GM12878 (cell line): ENCODE measurements around the gene C19orf18. TPM values are rescaled to one million over a fixed set of nuclear protein-coding genes. Genes with fewer than 3 reads are reported as not detected.

Source experiments
- E2F4 ChIP-seq: IDR thresholded peaks from 2 replicates; pipeline ENCODE4 v1.6.1; 2012; ENCODE audit warnings: low read depth, low read length, improper control_type of control experiment
- E4F1 ChIP-seq: fragments of 450-650 bp; IDR thresholded peaks from 2 replicates; pipeline ENCODE4 v1.6.1; 2018; ENCODE audit warnings: borderline replicate concordance, mild to moderate bottlenecking; ENCODE audit not compliant: partially characterized antibody
- HDAC6 ChIP-seq: fragments of 200-600 bp; sonication (generic); IDR thresholded peaks from one replicate; pipeline ENCODE4 v1.8.0; 2017; ENCODE audit warnings: antibody characterized with exemption; ENCODE audit not compliant: unreplicated experiment
- HSF1 ChIP-seq: fragments of 150-350 bp; IDR thresholded peaks from 2 replicates; pipeline ENCODE4 v1.6.1; 2014; ENCODE audit warnings: mild to moderate bottlenecking, low read depth, low read length
- IRF5 ChIP-seq: fragments of 450-650 bp; IDR thresholded peaks from 2 replicates; pipeline ENCODE4 v1.6.1; 2017; ENCODE audit warnings: borderline replicate concordance
- KLF5 ChIP-seq: fragments of 450-650 bp; IDR thresholded peaks from 2 replicates; pipeline ENCODE4 v1.6.1; 2014; ENCODE audit warnings: mild to moderate bottlenecking; ENCODE audit not compliant: partially characterized antibody
- MTA3 ChIP-seq: IDR thresholded peaks from 2 replicates; pipeline ENCODE4 v1.6.1; 2012; ENCODE audit warnings: low read length, inconsistent platforms, borderline replicate concordance
- MXI1 ChIP-seq: fragments of 150-350 bp; IDR thresholded peaks from 2 replicates; pipeline ENCODE4 v1.6.1; 2011; ENCODE audit warnings: low read depth, mild to moderate bottlenecking, inconsistent platforms, low read length, improper control_type of control experiment
- NFIC ChIP-seq: IDR thresholded peaks from 2 replicates; pipeline ENCODE4 v1.6.1; 2012; ENCODE audit warnings: low read depth, mild to moderate bottlenecking, inconsistent platforms, low read length, moderate library complexity
- PAX5 ChIP-seq: IDR thresholded peaks from 2 replicates; pipeline ENCODE4 v1.6.1; 2011; ENCODE audit warnings: low read depth, low read length, borderline replicate concordance
- POLR2A ChIP-seq: IDR thresholded peaks from 2 replicates; pipeline ENCODE4 v1.6.1; 2011; ENCODE audit warnings: low read depth, mild to moderate bottlenecking, low read length
- SIX5 ChIP-seq: IDR thresholded peaks from 2 replicates; pipeline ENCODE4 v1.6.1; 2011; ENCODE audit warnings: mild to moderate bottlenecking, low read depth, low read length, moderate library complexity; ENCODE audit not compliant: severe bottlenecking
- SMC3 ChIP-seq: IDR thresholded peaks from 2 replicates; pipeline ENCODE4 v1.6.1; 2011; ENCODE audit warnings: low read length, improper control_type of control experiment, borderline replicate concordance
- SPI1 ChIP-seq: IDR thresholded peaks from 2 replicates; pipeline ENCODE4 v1.6.1; 2011; ENCODE audit warnings: low read depth, mild to moderate bottlenecking, low read length, moderate library complexity, borderline replicate concordance; ENCODE audit not compliant: insufficient read depth
- USF1 ChIP-seq: IDR thresholded peaks from 2 replicates; pipeline ENCODE4 v1.6.1; 2011; ENCODE audit warnings: borderline replicate concordance, low read depth, mild to moderate bottlenecking, moderate library complexity, mixed read lengths, low read length; ENCODE audit not compliant: insufficient read depth; ENCODE audit errors: extremely low read length
- ZBTB4 ChIP-seq: fragments of 450-650 bp; formaldehyde crosslinking; IDR thresholded peaks from 2 replicates; pipeline ENCODE4 v1.4.0; 2022; ENCODE audit warnings: mild to moderate bottlenecking, moderate library complexity
- ZNF24 ChIP-seq: fragments of 450-650 bp; IDR thresholded peaks from 2 replicates; pipeline ENCODE4 v1.6.1; 2017; ENCODE audit warnings: antibody characterized with exemption, mild to moderate bottlenecking
- ZNF622 ChIP-seq: fragments of 450-650 bp; IDR thresholded peaks from 2 replicates; pipeline ENCODE4 v1.6.1; 2017; ENCODE audit warnings: mild to moderate bottlenecking, inconsistent platforms
- ZZZ3 ChIP-seq: IDR thresholded peaks from 2 replicates; pipeline ENCODE4 v1.6.1; 2011; ENCODE audit warnings: low read depth; ENCODE audit not compliant: control insufficient read depth, insufficient read length
- polyA plus RNA-seq, 11 experiments: library from polyadenylated mRNA; depleted of rRNA in 4 of 11; unstranded in 6 of 11; stranded (reverse) in 5 of 11; fragments of >200 nt; fragmentation: Nextera tagmentation in 4 of 11; fragmentation: Illumina TruSeq in 1 of 11; extraction: Ambion mirVana in 4 of 11; extraction: Trizol in 1 of 11; gene quantifications; 1 replicate in 1 of 11; 2 replicates in 10 of 11; pipeline versions ENCODE4 v1.2.1 to v1.2.3, GENCODE V29; 2011 to 2016; ENCODE audit warnings: inconsistent platforms in 2 of 11, missing spikeins in 2 of 11, low read depth in 1 of 11
- total RNA-seq, 4 experiments: library from RNA; depleted of rRNA in 3 of 4; stranded (reverse); fragments of >200 nt in 3 of 4; fragmentation: Illumina TruSeq in 1 of 4; extraction: Trizol in 1 of 4; gene quantifications; 2 replicates each; pipeline versions ENCODE4 v1.2.1 to v1.2.3, GENCODE V29; 2013 to 2021

C19orf18 gene
- total and polyA plus RNA-seq, 10 of the 15 experiments (the other 5 are each of a cell fraction or from before 2014, with no cell fraction given), result 0.12 to 0.29 (median 0.21) TPM; not detected in 7

GRCh38 chr19:57947419-57948134 is 26.8 kb downstream of the C19orf18 start, which contains the start of gene ZNF256 (continued):
- TF ChIP-seq ZNF622 (no peak), SIX5 (peak; percentile 37), PAX5 (no peak), ZNF24 (no peak), NFIC (no peak), POLR2A (peak; percentile 87), HSF1 (no peak), ZZZ3 (no peak), MXI1 (no peak), SMC3 (no peak), MTA3 (no peak), IRF5 (no peak), E4F1 (no peak), HDAC6 (no peak), USF1 (no peak), E2F4 (0 out of 2 replicates have a peak, but pooled peaks have one; percentile 57), ZBTB4 (no peak), SPI1 (no peak), KLF5 (peak; percentile 85)
